SK-N-SH (cell line): Measurements from ENCODE around the gene MAB21L3. TPM values are rescaled to one million over a fixed set of nuclear protein-coding genes. Genes with fewer than 3 reads are reported as not detected.

Experiments used
- CTCF ChIA-PET: fragments of 300-600, 350-600 bp; formaldehyde crosslinking; extraction: SDS; loops from one replicate; lab custom pipeline; 2021; lab: Yijun Ruan, JAX
- POLR2A ChIA-PET: fragments of 350-600 bp; sonication (Branson Sonifier 250); formaldehyde crosslinking; extraction: SDS; loops from one replicate; lab custom pipeline; 2020; ENCODE audit warnings: antibody characterized with exemption, inconsistent platforms; lab: Yijun Ruan, JAX
- DNase-seq: peaks from one replicate; pipeline ENCODE4 v3.0.0; 2012
- H2AFZ ChIP-seq: fragments of 200-600 bp; sonication (generic); 2 replicates; pipeline ENCODE4 v1.8.1; 2016; ENCODE audit warnings: antibody characterized with exemption, mild to moderate bottlenecking, low read depth
- H3F3A ChIP-seq: fragments of 200-600 bp; sonication (generic); replicated peaks from 2 replicates; pipeline ENCODE3; 2016; ENCODE audit warnings: antibody characterized with exemption, mild to moderate bottlenecking; ENCODE audit not compliant: insufficient read depth
- H3K27ac ChIP-seq, 2 experiments: fragments of 200-500 bp in 1 of 2; fragments of 200-600 bp in 1 of 2; sonication (Bioruptor generic) in 1 of 2; sonication (generic), shearing (Covaris generic) in 1 of 2; 2 replicates each; pipeline versions ENCODE4 v1.5.1 to v1.6.1; 2014 to 2016; ENCODE audit warnings: low read depth in 2 of 2, inconsistent platforms in 1 of 2, low read length in 1 of 2, mild to moderate bottlenecking in 1 of 2, mixed read lengths in 1 of 2
- H3K27me3 ChIP-seq: fragments of 200-600 bp; sonication (generic), shearing (Covaris generic); 2 replicates; pipeline ENCODE4 v1.6.1; 2016; ENCODE audit warnings: mixed run types; ENCODE audit not compliant: insufficient read depth
- H3K36me3 ChIP-seq, 2 experiments: fragments of 200-500 bp in 1 of 2; fragments of 200-600 bp in 1 of 2; sonication (Bioruptor generic) in 1 of 2; sonication (generic) in 1 of 2; replicated peaks in 1 of 2; 2 replicates each; pipeline versions ENCODE3 to v1.5.1; 2014 to 2016; ENCODE audit warnings: low read length in 1 of 2, mild to moderate bottlenecking in 1 of 2; ENCODE audit not compliant: insufficient read depth in 2 of 2, control insufficient read depth in 1 of 2
- H3K4me1 ChIP-seq, 2 experiments: fragments of 200-500 bp in 1 of 2; fragments of 200-600 bp in 1 of 2; sonication (Bioruptor generic) in 1 of 2; sonication (generic), shearing (Covaris generic) in 1 of 2; 2 replicates each; pipeline versions ENCODE4 v1.5.1 to v1.6.1; 2014 to 2016; ENCODE audit warnings: low read depth in 1 of 2, low read length in 1 of 2, mixed run types in 1 of 2; ENCODE audit not compliant: insufficient read depth in 2 of 2, control insufficient read depth in 1 of 2
- H3K4me2 ChIP-seq: fragments of 200-600 bp; sonication (generic), shearing (Covaris generic); 2 replicates; pipeline ENCODE4 v1.6.1; 2017; ENCODE audit warnings: mixed run types
- H3K4me3 ChIP-seq, 2 experiments: fragments of 200-500 bp in 1 of 2; fragments of 200-600 bp in 1 of 2; sonication (Bioruptor generic) in 1 of 2; sonication (generic), shearing (Covaris generic) in 1 of 2; 2 replicates each; pipeline versions ENCODE4 v1.5.1 to v1.8.1; 2014 to 2016; ENCODE audit warnings: low read depth in 2 of 2, inconsistent platforms in 1 of 2, low read length in 1 of 2, mild to moderate bottlenecking in 1 of 2, mixed read lengths in 1 of 2, moderate library complexity in 1 of 2
- H3K79me2 ChIP-seq: fragments of 200-600 bp; sonication (generic); 2 replicates; pipeline ENCODE4 v1.8.1; 2017; ENCODE audit warnings: mild to moderate bottlenecking; ENCODE audit not compliant: insufficient read depth
- H3K9ac ChIP-seq: fragments of 200-600 bp; sonication (generic); 2 replicates; pipeline ENCODE4 v1.6.1; 2017; ENCODE audit warnings: mixed run types
- H3K9me2 ChIP-seq: fragments of 200-600 bp; sonication (generic); 2 replicates; pipeline ENCODE4 v1.6.1; 2017; ENCODE audit warnings: mixed run types
- H3K9me3 ChIP-seq: fragments of 200-600 bp; sonication (generic); 2 replicates; pipeline ENCODE4 v1.6.1; 2017; ENCODE audit warnings: mixed run types, mild to moderate bottlenecking, moderate library complexity
- H4K20me1 ChIP-seq: fragments of 200-600 bp; sonication (generic); 2 replicates; pipeline ENCODE4 v1.6.1; 2017; ENCODE audit warnings: mild to moderate bottlenecking, mixed run types; ENCODE audit not compliant: insufficient read depth
- CTCF ChIP-seq: fragments of 200-600 bp; sonication (generic); IDR thresholded peaks from 2 replicates; pipeline ENCODE4 v1.6.1; 2017; ENCODE audit warnings: antibody characterized with exemption, mild to moderate bottlenecking, moderate library complexity
- ELF1 ChIP-seq: IDR thresholded peaks from 2 replicates; pipeline ENCODE4 v1.4.0; 2012
- FOSL2 ChIP-seq: IDR thresholded peaks from 2 replicates; pipeline ENCODE4 v1.4.0; 2012; ENCODE audit warnings: low read depth, mild to moderate bottlenecking, moderate library complexity, borderline replicate concordance
- FOXM1 ChIP-seq: IDR thresholded peaks from 2 replicates; pipeline ENCODE4 v1.4.0; 2012; ENCODE audit warnings: low read depth, mild to moderate bottlenecking
- MEF2A ChIP-seq: IDR thresholded peaks from 2 replicates; pipeline ENCODE4 v1.4.0; 2012; ENCODE audit warnings: low read depth, borderline replicate concordance
- RXRA ChIP-seq: IDR thresholded peaks from 2 replicates; pipeline ENCODE4 v1.4.0; 2012; ENCODE audit warnings: low read depth, mild to moderate bottlenecking, borderline replicate concordance
- USF2 ChIP-seq: fragments of 150-350 bp; IDR thresholded peaks from 2 replicates; pipeline ENCODE4 v1.6.1; 2017; ENCODE audit warnings: antibody characterized with exemption, low read length, low read depth, borderline replicate concordance
- WGBS: methylation state at CpG from one replicate; pipeline ENCODE4 v1.1.6; 2017; ENCODE audit warnings: low lambda C conversion rate; 5-methylcytosine and 5-hydroxymethylcytosine counted together
- polyA plus RNA-seq, 3 experiments: library from polyadenylated mRNA; depleted of rRNA; stranded (reverse); fragments of >200 nt; gene quantifications; 2 replicates each; pipeline ENCODE4 v1.2.3, GENCODE V29; 2012
- TF ChIP-seq, protein P1 (sequence below): fragments of 150-350 bp; IDR thresholded peaks from 2 replicates; pipeline ENCODE4 v1.6.1; 2016; ENCODE audit warnings: mild to moderate bottlenecking, low read depth, low read length
- TF ChIP-seq, protein P2 (sequence below): IDR thresholded peaks from 2 replicates; pipeline ENCODE4 v1.4.0; 2012; ENCODE audit warnings: low read depth, borderline replicate concordance

MAB21L3 gene
- polyA plus RNA-seq, 1 of the 3 experiments (the other 2 are of a cell fraction), result not detected

DNA sequence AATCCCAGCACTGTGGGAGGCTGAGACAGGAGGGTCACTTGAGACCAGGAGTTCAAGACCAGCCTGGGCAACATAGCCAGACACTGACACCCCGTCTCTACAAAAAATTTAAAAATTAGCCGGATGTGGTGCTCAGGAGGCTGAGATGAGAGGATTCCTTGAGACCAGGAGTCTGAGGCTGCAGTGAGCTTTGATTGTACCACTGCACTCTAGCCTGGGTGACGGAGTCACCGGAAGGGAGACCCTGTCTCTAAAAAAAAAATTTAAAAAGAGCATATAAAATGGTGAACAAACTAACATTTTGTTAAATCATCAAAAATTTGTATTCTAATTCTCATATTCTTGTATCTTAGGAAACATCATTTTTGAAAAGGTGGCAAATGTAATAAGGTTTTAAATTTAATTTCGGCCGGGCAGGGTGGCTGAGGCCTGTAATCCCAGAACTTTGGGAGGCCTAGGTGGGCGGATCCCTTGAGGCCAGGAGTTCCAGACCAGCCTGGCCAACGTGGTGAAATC is 27.1 kb downstream of the MAB21L3 start (continued):
- TF ChIP-seq RXRA, result no peak
- TF ChIP-seq FOXM1, result no peak
- no peak for TF ChIP-seq ELF1
- TF ChIP-seq, protein P1, sequence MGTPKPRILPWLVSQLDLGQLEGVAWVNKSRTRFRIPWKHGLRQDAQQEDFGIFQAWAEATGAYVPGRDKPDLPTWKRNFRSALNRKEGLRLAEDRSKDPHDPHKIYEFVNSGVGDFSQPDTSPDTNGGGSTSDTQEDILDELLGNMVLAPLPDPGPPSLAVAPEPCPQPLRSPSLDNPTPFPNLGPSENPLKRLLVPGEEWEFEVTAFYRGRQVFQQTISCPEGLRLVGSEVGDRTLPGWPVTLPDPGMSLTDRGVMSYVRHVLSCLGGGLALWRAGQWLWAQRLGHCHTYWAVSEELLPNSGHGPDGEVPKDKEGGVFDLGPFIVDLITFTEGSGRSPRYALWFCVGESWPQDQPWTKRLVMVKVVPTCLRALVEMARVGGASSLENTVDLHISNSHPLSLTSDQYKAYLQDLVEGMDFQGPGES, result no peak
- no peak for TF ChIP-seq FOSL2
- no peak for TF ChIP-seq CTCF

- Histone ChIP-seq H3K9me2 (no peaks in the 10 kb centered on the region), H3K4me1 (peaks cover 0 to 3% of the 10 kb centered on the region in 2 experiments; a peak in 1 of 4 replicates), H3F3A (no peaks in the 10 kb centered on the region), H3K27ac (no peak overlapping the region), H3K27me3 (no peaks in the 10 kb centered on the region), H4K20me1 (no peaks in the 10 kb centered on the region), H3K9ac (no peak overlapping the region), H3K9me3 (peaks cover 9% of the 10 kb centered on the region; the same call in 1 of the 2 replicates), H3K36me3 (no peaks in the 10 kb centered on the region), H3K79me2 (no peaks in the 10 kb centered on the region), H2AFZ (no peak overlapping the region), H3K4me2 (no peak overlapping the region), H3K4me3 (no peak overlapping the region)
- CTCF ChIA-PET, result interaction anchor here (0.6 to 17.7 kb wide), 78 partner anchors 9 to 786 kb away, joined by 3 to 1099 read pairs (median 5); partner anchors contain the start of gene MAB21L3
- no peak for DNase-seq
- no peak for TF ChIP-seq MEF2A
- TF ChIP-seq, protein P2, sequence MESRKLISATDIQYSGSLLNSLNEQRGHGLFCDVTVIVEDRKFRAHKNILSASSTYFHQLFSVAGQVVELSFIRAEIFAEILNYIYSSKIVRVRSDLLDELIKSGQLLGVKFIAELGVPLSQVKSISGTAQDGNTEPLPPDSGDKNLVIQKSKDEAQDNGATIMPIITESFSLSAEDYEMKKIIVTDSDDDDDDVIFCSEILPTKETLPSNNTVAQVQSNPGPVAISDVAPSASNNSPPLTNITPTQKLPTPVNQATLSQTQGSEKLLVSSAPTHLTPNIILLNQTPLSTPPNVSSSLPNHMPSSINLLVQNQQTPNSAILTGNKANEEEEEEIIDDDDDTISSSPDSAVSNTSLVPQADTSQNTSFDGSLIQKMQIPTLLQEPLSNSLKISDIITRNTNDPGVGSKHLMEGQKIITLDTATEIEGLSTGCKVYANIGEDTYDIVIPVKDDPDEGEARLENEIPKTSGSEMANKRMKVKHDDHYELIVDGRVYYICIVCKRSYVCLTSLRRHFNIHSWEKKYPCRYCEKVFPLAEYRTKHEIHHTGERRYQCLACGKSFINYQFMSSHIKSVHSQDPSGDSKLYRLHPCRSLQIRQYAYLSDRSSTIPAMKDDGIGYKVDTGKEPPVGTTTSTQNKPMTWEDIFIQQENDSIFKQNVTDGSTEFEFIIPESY, result no peak
- no peak for TF ChIP-seq USF2
- 80% methylated on average over 6 of the region's 6 CpGs for WGBS
- POLR2A ChIA-PET, result interaction anchor here (1.1 to 2.0 kb wide), 6 partner anchors 236 to 359 kb away, joined by 3 to 29 read pairs (median 4); no protein-coding TSS in a partner anchor
These were observed 28.5 kb downstream of the MAB21L3 start for GRCh38 chr1:116139592-116140134.
